ENCODE measurements around the gene WDR70. TPM values are rescaled to one million over a fixed set of nuclear protein-coding genes. Genes with fewer than 3 reads are reported as not detected.
"Not testable (repeated sequence)": the region's sequence is repeated elsewhere in the genome, so short reads cannot be mapped to it uniquely, and the experiment has no call there.

The WDR70 gene
- total and polyA plus RNA-seq, 10 of the 15 experiments (the other 5 are each of a cell fraction or from before 2014, with no cell fraction given): 10.9 to 33.6 (median 29.1) TPM

GRCh38 chr5:37685211-37685610 lies 306.1 kb downstream of the WDR70 start (continued):
- TF ChIP-seq USF2 (IDR thresholded peaks at IDR 0.05; ENCODE audit: borderline replicate concordance, low read depth, low read length): no peak

- no peak overlapping the region for H3K9ac ChIP-seq (ENCODE audit: control insufficient read depth, insufficient read depth, low read length)
- no peaks in the 10 kb centered on the region for H4K20me1 ChIP-seq (ENCODE audit: control insufficient read depth, insufficient read depth)
- no peak overlapping the region for H3K4me3 ChIP-seq
- intact Hi-C loops (cut with micrococcal nuclease; ENCODE audit: unreplicated experiment) (no loop called here), in situ Hi-C loops (cut with MboI) (no loop called here)
- no peak for FAIRE-seq
- H3K9me3 ChIP-seq (replicated peaks; ENCODE audit: control insufficient read depth, insufficient read depth, low read length): no peaks in the 10 kb centered on the region; the same call in 2 of the 3 replicates
- H3K36me3 ChIP-seq (ENCODE audit: control insufficient read depth in 2 of 2, insufficient read depth in 2 of 2, low read length in 1 of 2): no peaks in the 10 kb centered on the region; a peak in 1 of 4 replicates
- no peak overlapping the region for H3K27ac ChIP-seq (ENCODE audit: control insufficient read depth, insufficient read depth)
- no peak overlapping the region for H2AFZ ChIP-seq (ENCODE audit: control insufficient read depth, low read depth, low read length)
- H3K4me1 ChIP-seq (ENCODE audit: control insufficient read depth, insufficient read depth, low read length): no peaks in the 10 kb centered on the region
- H3K27me3 ChIP-seq (replicated peaks in 1 of 2; ENCODE audit: control insufficient read depth in 2 of 2, insufficient read depth in 2 of 2, low read length in 1 of 2): no peaks in the 10 kb centered on the region
- WGBS (ENCODE audit: insufficient coverage, insufficient replicate concordance, low lambda C conversion rate, missing lambda C conversion rate): over 99% methylated on average over 7 of the region's 7 CpGs
- ATAC-seq: no peak
- BruUV-seq (replicated peaks): no TSS peak
- ChIA-PET SMC1A (ENCODE audit: uncharacterized antibody, unreplicated experiment) (no interaction called here), CTCF (interaction anchor here (0.7 kb wide), 1 partner anchor 292 kb away, joined by 3 read pairs; no protein-coding TSS in a partner anchor), POLR2A (no interaction called here), RAD21 (ENCODE audit: unreplicated experiment) (no interaction called here)
- TF ChIP-seq ZNF622 (IDR thresholded peaks at IDR 0.05) (no peak), HCFC1 (IDR thresholded peaks at IDR 0.05; ENCODE audit: low read length) (no peak), LARP7 (IDR thresholded peaks at IDR 0.05) (no peak), STAT1 (conservative IDR thresholded peaks at IDR 0.05) (no peak), USF1 (IDR thresholded peaks at IDR 0.05; ENCODE audit: borderline replicate concordance, extremely low read length, insufficient read depth, low read depth, low read length) (no peak), NFIC (IDR thresholded peaks at IDR 0.05; ENCODE audit: low read depth, low read length) (no peak), YBX1 (IDR thresholded peaks at IDR 0.05) (no peak), IRF3 (IDR thresholded peaks at IDR 0.05) (no peak), MAX (IDR thresholded peaks at IDR 0.05; ENCODE audit: low read depth, low read length) (no peak), NFXL1 (IDR thresholded peaks at IDR 0.05; ENCODE audit: borderline replicate concordance) (no peak), SIN3A (IDR thresholded peaks at IDR 0.05; ENCODE audit: low read depth, low read length) (no peak), TCF7 (IDR thresholded peaks at IDR 0.05; ENCODE audit: borderline replicate concordance) (no peak), HDAC2 (IDR thresholded peaks at IDR 0.05) (no peak)
- no peak overlapping the region for H3K4me2 ChIP-seq (ENCODE audit: control insufficient read depth, insufficient read depth)
- no peak for DNase-seq (ENCODE audit: low read depth, low spot score)
- H3K79me2 ChIP-seq (ENCODE audit: control insufficient read depth, insufficient read depth, low read length): no peaks in the 10 kb centered on the region
Measured at GRCh38 chr5:37685816-37686215, 306.7 kb downstream of the WDR70 start.

- BruUV-seq (replicated peaks); H3K4me1 ChIP-seq (ENCODE audit: control insufficient read depth, insufficient read depth, low read length); CTCF ChIA-PET; H3K36me3 ChIP-seq (ENCODE audit: control insufficient read depth in 2 of 2, insufficient read depth in 2 of 2, low read length in 1 of 2); H3K4me2 ChIP-seq (ENCODE audit: control insufficient read depth, insufficient read depth); H3K4me3 ChIP-seq; in situ Hi-C loops (cut with MboI); H3K9ac ChIP-seq (ENCODE audit: control insufficient read depth, insufficient read depth, low read length); intact Hi-C loops (cut with micrococcal nuclease; ENCODE audit: unreplicated experiment); H2AFZ ChIP-seq (ENCODE audit: control insufficient read depth, low read depth, low read length); H4K20me1 ChIP-seq (ENCODE audit: control insufficient read depth, insufficient read depth); RAD21 ChIA-PET (ENCODE audit: unreplicated experiment); H3K79me2 ChIP-seq (ENCODE audit: control insufficient read depth, insufficient read depth, low read length); DNase-seq (ENCODE audit: low read depth, low spot score); POLR2A ChIA-PET; ATAC-seq; FAIRE-seq; H3K27me3 ChIP-seq (replicated peaks in 1 of 2; ENCODE audit: control insufficient read depth in 2 of 2, insufficient read depth in 2 of 2, low read length in 1 of 2); H3K9me3 ChIP-seq (replicated peaks; ENCODE audit: control insufficient read depth, insufficient read depth, low read length); H3K27ac ChIP-seq (ENCODE audit: control insufficient read depth, insufficient read depth); SMC1A ChIA-PET (ENCODE audit: uncharacterized antibody, unreplicated experiment): not testable (repeated sequence)
- WGBS (ENCODE audit: insufficient coverage, insufficient replicate concordance, low lambda C conversion rate, missing lambda C conversion rate): 95% methylated on average over 10 of the region's 10 CpGs
Measured at GRCh38 chr5:37688925-37689324, 309.8 kb downstream of the WDR70 start.

Data from GM12878 (cell line).